WTC11 (cell line): ENCODE data around the gene PCDH9. TPM values are rescaled to one million over a fixed set of nuclear protein-coding genes. Genes with fewer than 3 reads are reported as not detected.

Experiments used
- ATAC-seq: fragments of 200-7000 bp; cut with Tn5 transposase; 2 replicates; pipeline ENCODE4 v1.10.0; 2021; ENCODE audit warnings: mild to moderate bottlenecking, moderate library complexity
- CTCF ChIA-PET: fragments of 300-600 bp; sonication (Branson Sonifier 250); formaldehyde crosslinking; loops from one replicate; lab custom pipeline; 2021; ENCODE audit warnings: antibody characterized with exemption; lab: Charles Lee
- POLR2A ChIA-PET: fragments of 350-600 bp; sonication (Branson Sonifier 250); formaldehyde crosslinking; loops from one replicate; lab custom pipeline; 2021; ENCODE audit warnings: antibody characterized with exemption; lab: Charles Lee
- DNase-seq: peaks from one replicate; pipeline ENCODE4 v3.0.0; 2021; ENCODE audit warnings: low spot score
- H3K27ac Mint-ChIP-seq: 2 replicates; pipeline ENCODE4 v1.8.0; 2021; ENCODE audit warnings: mixed read lengths
- H3K27me3 Mint-ChIP-seq: 2 replicates; pipeline ENCODE4 v1.8.0; 2021; ENCODE audit warnings: low read depth, mild to moderate bottlenecking, moderate library complexity, mixed read lengths
- H3K36me3 Mint-ChIP-seq: 2 replicates; pipeline ENCODE4 v1.8.0; 2021; ENCODE audit warnings: mixed read lengths
- H3K4me1 Mint-ChIP-seq: 2 replicates; pipeline ENCODE4 v1.8.0; 2022; ENCODE audit warnings: mixed read lengths
- H3K4me3 Mint-ChIP-seq: 2 replicates; pipeline ENCODE4 v1.8.0; 2021; ENCODE audit warnings: mild to moderate bottlenecking, moderate library complexity, mixed read lengths
- H3K9me3 Mint-ChIP-seq: 2 replicates; pipeline ENCODE4 v1.8.0; 2021; ENCODE audit warnings: mixed read lengths
- AFF4 ChIP-seq: sonication (generic); formaldehyde crosslinking; IDR thresholded peaks from 2 replicates; pipeline ENCODE4 v1.8.1; 2023; ENCODE audit warnings: mild to moderate bottlenecking, missing genetic modification reagents, borderline replicate concordance
- AR ChIP-seq: fragments of 250-450 bp; sonication (Bioruptor Pico); IDR thresholded peaks from 2 replicates; pipeline ENCODE4 v1.9.0; 2021; ENCODE audit warnings: mild to moderate bottlenecking
- ATF1 ChIP-seq: sonication (generic); formaldehyde crosslinking; IDR thresholded peaks from 2 replicates; pipeline ENCODE4 v1.8.1; 2023; ENCODE audit warnings: mild to moderate bottlenecking, moderate library complexity, missing genetic modification reagents
- EMX1 ChIP-seq: fragments of 250-450 bp; sonication (Bioruptor Pico); IDR thresholded peaks from 2 replicates; pipeline ENCODE4 v1.8.0; 2021; ENCODE audit warnings: mild to moderate bottlenecking
- ETV6 ChIP-seq: sonication (generic); formaldehyde crosslinking; IDR thresholded peaks from 2 replicates; pipeline ENCODE4 v1.8.1; 2022; ENCODE audit warnings: mild to moderate bottlenecking, missing genetic modification reagents
- FOXK1 ChIP-seq: sonication (generic); formaldehyde crosslinking; IDR thresholded peaks from 2 replicates; pipeline ENCODE4 v1.8.0; 2022; ENCODE audit warnings: mild to moderate bottlenecking, moderate library complexity, missing genetic modification reagents
- HMGA2 ChIP-seq: fragments of 250-450 bp; sonication (Bioruptor Pico); IDR thresholded peaks from 2 replicates; pipeline ENCODE4 v1.4.0; 2021; ENCODE audit warnings: mild to moderate bottlenecking, moderate library complexity
- SMAD3 ChIP-seq: sonication (generic); formaldehyde crosslinking; IDR thresholded peaks from 2 replicates; pipeline ENCODE4 v1.8.0; 2022; ENCODE audit warnings: missing genetic modification reagents, mild to moderate bottlenecking, borderline replicate concordance
- ZBTB21 ChIP-seq: sonication (generic); formaldehyde crosslinking; IDR thresholded peaks from 2 replicates; pipeline ENCODE4 v1.8.1; 2023; ENCODE audit warnings: mild to moderate bottlenecking, missing genetic modification reagents, borderline replicate concordance
- total RNA-seq: library from RNA; stranded (reverse); gene quantifications from 3 replicates; pipeline ENCODE4 v1.2.3, GENCODE V29; 2021
- TF ChIP-seq, protein P1 (sequence below): sonication (generic); formaldehyde crosslinking; IDR thresholded peaks from 2 replicates; pipeline ENCODE4 v1.8.1; 2022; ENCODE audit warnings: low read depth, mild to moderate bottlenecking, moderate library complexity, missing genetic modification reagents, borderline replicate concordance
- TF ChIP-seq, protein P2 (sequence below): sonication (generic); formaldehyde crosslinking; IDR thresholded peaks from 2 replicates; pipeline ENCODE4 v1.8.1; 2023; ENCODE audit warnings: mild to moderate bottlenecking, missing genetic modification reagents
- TF ChIP-seq, protein P3 (sequence below): sonication (generic); formaldehyde crosslinking; IDR thresholded peaks from 2 replicates; pipeline ENCODE4 v1.8.1; 2023; ENCODE audit warnings: mild to moderate bottlenecking, missing genetic modification reagents
- TF ChIP-seq, protein P4 (sequence below): sonication (generic); formaldehyde crosslinking; conservative IDR thresholded peaks from 2 replicates; pipeline ENCODE4 v1.8.1; 2022; ENCODE audit warnings: mild to moderate bottlenecking, missing genetic modification reagents
- TF ChIP-seq, protein P5 (sequence below): fragments of 250-450 bp; sonication (Bioruptor Pico); IDR thresholded peaks from 2 replicates; pipeline ENCODE4 v1.9.0; 2021; ENCODE audit warnings: moderate library complexity, mild to moderate bottlenecking, inconsistent platforms, borderline replicate concordance

Gene PCDH9
- total RNA-seq, 1 experiment from 2014 or later, result 0.48 TPM

- Mint-ChIP-seq H3K4me3 (no peak overlapping the region), H3K9me3 (peaks cover 10% of the 10 kb centered on the region; the same call in 1 of the 2 replicates), H3K27ac (no peak overlapping the region), H3K36me3 (no peaks in the 10 kb centered on the region), H3K27me3 (no peaks in the 10 kb centered on the region), H3K4me1 (peaks cover 14% of the 10 kb centered on the region)
- ChIA-PET CTCF (no interaction called here), POLR2A (no interaction called here)
- TF ChIP-seq ZBTB21 (CRISPR knock-in tag) (no peak), HMGA2 (no peak), ETV6 (CRISPR knock-in tag) (no peak), EMX1 (no peak), ATF1 (CRISPR knock-in tag) (no peak), AR (CRISPR knock-in tag) (no peak), FOXK1 (no peak), AFF4 (CRISPR knock-in tag) (no peak), SMAD3 (CRISPR knock-in tag) (no peak)
- TF ChIP-seq, protein P1, sequence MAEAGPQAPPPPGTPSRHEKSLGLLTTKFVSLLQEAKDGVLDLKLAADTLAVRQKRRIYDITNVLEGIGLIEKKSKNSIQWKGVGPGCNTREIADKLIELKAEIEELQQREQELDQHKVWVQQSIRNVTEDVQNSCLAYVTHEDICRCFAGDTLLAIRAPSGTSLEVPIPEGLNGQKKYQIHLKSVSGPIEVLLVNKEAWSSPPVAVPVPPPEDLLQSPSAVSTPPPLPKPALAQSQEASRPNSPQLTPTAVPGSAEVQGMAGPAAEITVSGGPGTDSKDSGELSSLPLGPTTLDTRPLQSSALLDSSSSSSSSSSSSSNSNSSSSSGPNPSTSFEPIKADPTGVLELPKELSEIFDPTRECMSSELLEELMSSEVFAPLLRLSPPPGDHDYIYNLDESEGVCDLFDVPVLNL, result no peak
- TF ChIP-seq, protein P2, sequence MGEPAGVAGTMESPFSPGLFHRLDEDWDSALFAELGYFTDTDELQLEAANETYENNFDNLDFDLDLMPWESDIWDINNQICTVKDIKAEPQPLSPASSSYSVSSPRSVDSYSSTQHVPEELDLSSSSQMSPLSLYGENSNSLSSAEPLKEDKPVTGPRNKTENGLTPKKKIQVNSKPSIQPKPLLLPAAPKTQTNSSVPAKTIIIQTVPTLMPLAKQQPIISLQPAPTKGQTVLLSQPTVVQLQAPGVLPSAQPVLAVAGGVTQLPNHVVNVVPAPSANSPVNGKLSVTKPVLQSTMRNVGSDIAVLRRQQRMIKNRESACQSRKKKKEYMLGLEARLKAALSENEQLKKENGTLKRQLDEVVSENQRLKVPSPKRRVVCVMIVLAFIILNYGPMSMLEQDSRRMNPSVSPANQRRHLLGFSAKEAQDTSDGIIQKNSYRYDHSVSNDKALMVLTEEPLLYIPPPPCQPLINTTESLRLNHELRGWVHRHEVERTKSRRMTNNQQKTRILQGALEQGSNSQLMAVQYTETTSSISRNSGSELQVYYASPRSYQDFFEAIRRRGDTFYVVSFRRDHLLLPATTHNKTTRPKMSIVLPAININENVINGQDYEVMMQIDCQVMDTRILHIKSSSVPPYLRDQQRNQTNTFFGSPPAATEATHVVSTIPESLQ (CRISPR knock-in tag), result no peak
- TF ChIP-seq, protein P3, sequence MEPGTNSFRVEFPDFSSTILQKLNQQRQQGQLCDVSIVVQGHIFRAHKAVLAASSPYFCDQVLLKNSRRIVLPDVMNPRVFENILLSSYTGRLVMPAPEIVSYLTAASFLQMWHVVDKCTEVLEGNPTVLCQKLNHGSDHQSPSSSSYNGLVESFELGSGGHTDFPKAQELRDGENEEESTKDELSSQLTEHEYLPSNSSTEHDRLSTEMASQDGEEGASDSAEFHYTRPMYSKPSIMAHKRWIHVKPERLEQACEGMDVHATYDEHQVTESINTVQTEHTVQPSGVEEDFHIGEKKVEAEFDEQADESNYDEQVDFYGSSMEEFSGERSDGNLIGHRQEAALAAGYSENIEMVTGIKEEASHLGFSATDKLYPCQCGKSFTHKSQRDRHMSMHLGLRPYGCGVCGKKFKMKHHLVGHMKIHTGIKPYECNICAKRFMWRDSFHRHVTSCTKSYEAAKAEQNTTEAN (CRISPR knock-in tag), result no peak
- TF ChIP-seq, protein P4, sequence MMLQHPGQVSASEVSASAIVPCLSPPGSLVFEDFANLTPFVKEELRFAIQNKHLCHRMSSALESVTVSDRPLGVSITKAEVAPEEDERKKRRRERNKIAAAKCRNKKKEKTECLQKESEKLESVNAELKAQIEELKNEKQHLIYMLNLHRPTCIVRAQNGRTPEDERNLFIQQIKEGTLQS (CRISPR knock-in tag), result no peak
- TF ChIP-seq, protein P5, sequence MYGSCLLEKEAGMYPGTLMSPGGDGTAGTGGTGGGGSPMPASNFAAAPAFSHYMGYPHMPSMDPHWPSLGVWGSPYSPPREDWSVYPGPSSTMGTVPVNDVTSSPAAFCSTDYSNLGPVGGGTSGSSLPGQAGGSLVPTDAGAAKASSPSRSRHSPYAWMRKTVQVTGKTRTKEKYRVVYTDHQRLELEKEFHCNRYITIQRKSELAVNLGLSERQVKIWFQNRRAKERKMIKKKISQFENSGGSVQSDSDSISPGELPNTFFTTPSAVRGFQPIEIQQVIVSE (CRISPR knock-in tag), result no peak
- ATAC-seq (no peak), DNase-seq (no peak)
Observed at GRCh38 chr13:66513728-66514127, 716.4 kb downstream of the PCDH9 start.
